Spleen (tissue), 11 donors: ENCODE measurements around the gene ZNF784. TPM values are rescaled to one million over a fixed set of nuclear protein-coding genes. Genes with fewer than 3 reads are reported as not detected.

Experiments
- DNase-seq: peaks from one replicate; pipeline ENCODE4 v3.0.0-alpha.2; 2020
- H3K27ac ChIP-seq, 8 donors: fragments of 200-600 bp; sonication (generic) in 7 of 8; 1 replicate in 4 of 8; 2 replicates in 4 of 8; pipeline versions ENCODE4 v1.5.0 to v1.8.0; 2016 to 2021; ENCODE audit warnings: inconsistent platforms in 4 of 8, mild to moderate bottlenecking in 4 of 8, moderate library complexity in 1 of 8
- H3K27me3 ChIP-seq, 7 donors: fragments of 200-600 bp; sonication (generic) in 6 of 7; replicated peaks in 1 of 7; 1 replicate in 4 of 7; 2 replicates in 3 of 7; pipeline versions ENCODE4 v1.5.0 to v1.8.0; 2016 to 2021; ENCODE audit warnings: inconsistent platforms in 3 of 7, mild to moderate bottlenecking in 1 of 7
- H3K36me3 ChIP-seq, 6 donors: fragments of 200-600 bp; sonication (generic) in 5 of 6; 1 replicate in 4 of 6; 2 replicates in 2 of 6; pipeline versions ENCODE4 v1.5.0 to v1.8.0; 2016 to 2021; ENCODE audit warnings: inconsistent platforms in 2 of 6
- H3K4me1 ChIP-seq, 6 donors: fragments of 200-600 bp; sonication (generic) in 5 of 6; 1 replicate in 3 of 6; 2 replicates in 3 of 6; pipeline versions ENCODE4 v1.5.0 to v1.8.0; 2016 to 2021; ENCODE audit warnings: inconsistent platforms in 3 of 6
- H3K4me3 ChIP-seq, 8 donors: fragments of 200-600 bp; sonication (generic) in 7 of 8; 1 replicate in 4 of 8; 2 replicates in 4 of 8; pipeline versions ENCODE4 v1.5.0 to v1.8.0; 2016 to 2021; ENCODE audit warnings: inconsistent platforms in 4 of 8, mild to moderate bottlenecking in 4 of 8, moderate library complexity in 2 of 8
- H3K9me3 ChIP-seq, 8 donors: fragments of 200-600 bp; sonication (generic) in 7 of 8; 1 replicate in 4 of 8; 2 replicates in 4 of 8; pipeline versions ENCODE4 v1.5.0 to v1.8.0; 2016 to 2021; ENCODE audit warnings: inconsistent platforms in 4 of 8
- CTCF ChIP-seq, 11 experiments: fragments of 200-600 bp in 7 of 11; fragments of 450-650 bp in 4 of 11; sonication (generic) in 4 of 11; IDR thresholded peaks in 8 of 11; conservative IDR thresholded peaks in 3 of 11; 1 replicate in 7 of 11; 2 replicates in 4 of 11; pipeline versions ENCODE4 v1.4.0 to v1.8.0; 2016 to 2021; ENCODE audit warnings: antibody characterized with exemption in 11 of 11, inconsistent platforms in 4 of 11, mild to moderate bottlenecking in 1 of 11
- POLR2A ChIP-seq, 3 donors: fragments of 450-650 bp; IDR thresholded peaks; one replicate each; pipeline ENCODE4 v1.5.1; 2017; ENCODE audit warnings: antibody characterized with exemption in 3 of 3, mild to moderate bottlenecking in 1 of 3
- POLR2AphosphoS5 ChIP-seq, 3 donors: sonication (generic); formaldehyde crosslinking; IDR thresholded peaks; one replicate each; pipeline ENCODE4 v1.5.1; 2017; ENCODE audit warnings: antibody characterized with exemption in 3 of 3
- WGBS, 5 donors: extraction: QIAGEN DNeasy Blood & Tissue Kit in 3 of 5; methylation state at CpG; one replicate each; pipeline versions ENCODE4 v1.1.5 to v1.1.7; 2013 to 2018; 5-methylcytosine and 5-hydroxymethylcytosine counted together
- intact Hi-C: fragments of 100-400 bp; cut with DNase I; formaldehyde crosslinking; loops from one replicate; pipeline ENCODE4 v1.15.0; 2023; ENCODE audit warnings: low total_unique reads
- polyA plus RNA-seq, 3 donors: library from polyadenylated mRNA; stranded (reverse); fragments of 200-250 nt; gene quantifications; one replicate each; pipeline ENCODE4 v1.2.1, GENCODE V29; 2013
- total RNA-seq, 7 donors: library from RNA; depleted of rRNA in 3 of 7; stranded (reverse); fragments of >200 nt in 3 of 7; fragmentation: NEBNext Ultra II Directional in 4 of 7; extraction: Animal tissue kit (Norgen Biotek cat#: 25700) in 4 of 7; gene quantifications; one replicate each; pipeline versions ENCODE4 v1.1.0 to v1.2.1, GENCODE V29; 2016 to 2021
- donor health status: healthy with polysubstance abuse.
- donor health status: DM: no; HTN: no; CAD: no; lungs with moderate emphysema.
- donor health status: DM: no; HTN: no; CAD: no.
- donor health status: Bipolar disorder and iron deficiency.
- donor health status: healthy.
- donor health status: DM: no; HTN: no; CAD: no.
- donor health status: DM: yes; HTN: yes; CAD: no.

The ZNF784 gene
- total and polyA plus RNA-seq, 10 donors: 3.3 to 10.0 (median 6.7) TPM

- peaks cover 33 to 100% (median 86%) of the 10 kb centered on the region in 6 donors for H3K4me1 ChIP-seq
- TF ChIP-seq POLR2A (IDR thresholded peaks at IDR 0.05) (peak in 1 of 3 donors; percentile 36), CTCF (IDR thresholded peaks at IDR 0.05 in 8 of 11, conservative IDR thresholded peaks at IDR 0.05 in 3 of 11) (peak in 1 of 11 experiments; percentile 10), POLR2AphosphoS5 (IDR thresholded peaks at IDR 0.05) (peak; percentile 82 to 87 (median 85))
- H3K27ac ChIP-seq: peak within 1 kb of the TSS; percentile 88 to 94 (median 92)
- peak; percentile 94 for DNase-seq
- H3K4me3 ChIP-seq: peak within 1 kb of the TSS; percentile 61 to 96 (median 78)
- H3K27me3 ChIP-seq: peaks cover 0 to 16% (median 0%) of the 10 kb centered on the region in 7 donors
- H3K9me3 ChIP-seq: no peaks in the 10 kb centered on the region
- H3K36me3 ChIP-seq: peaks cover 0 to 23% (median 15%) of the 10 kb centered on the region in 6 donors
- 0 to 3% (median 2%) methylated on average over 25 to 56 of the region's 56 CpGs for WGBS, 5 donors
- intact Hi-C loops: no loop called here
Measured at GRCh38 chr19:55643003-55643886, 18.9 kb upstream of the ZNF784 start, which contains the start of gene ZNF581. Gene ZNF581, plus strand, starts transcription at chr19:55643649. Its CDS starts 923 bp downstream, at chr19:55644572.

- TF ChIP-seq CTCF (IDR thresholded peaks at IDR 0.05 in 8 of 11, conservative IDR thresholded peaks at IDR 0.05 in 3 of 11) (no peak), POLR2A (IDR thresholded peaks at IDR 0.05) (no peak), POLR2AphosphoS5 (IDR thresholded peaks at IDR 0.05) (peak; percentile 51 to 80 (median 77))
- Histone ChIP-seq H3K4me1 (peaks cover 34 to 100% (median 86%) of the 10 kb centered on the region in 6 donors), H3K9me3 (no peaks in the 10 kb centered on the region), H3K36me3 (peaks cover 0 to 28% (median 17%) of the 10 kb centered on the region in 6 donors), H3K27ac (peak overlapping the region; percentile 88 to 94 (median 92)), H3K27me3 (peaks cover 0 to 13% (median 0%) of the 10 kb centered on the region in 7 donors), H3K4me3 (peak overlapping the region; percentile 61 to 96 (median 78))
- 0 to 4% (median 2%) methylated on average over 10 to 65 of the region's 65 CpGs for WGBS, 5 donors
- peak; percentile 88 for DNase-seq
- intact Hi-C loops: no loop called here
Measured at GRCh38 chr19:55642153-55643002, 18.0 kb upstream of the ZNF784 start.

GRCh38 chr19:55641426-55642152 lies 17.2 kb upstream of the ZNF784 start:
- no peak for TF ChIP-seq CTCF (IDR thresholded peaks at IDR 0.05 in 8 of 11, conservative IDR thresholded peaks at IDR 0.05 in 3 of 11)
- TF ChIP-seq POLR2A (IDR thresholded peaks at IDR 0.05): peak in 1 of 3 donors; percentile 20
- peak in 1 of 3 donors; percentile 2 for TF ChIP-seq POLR2AphosphoS5 (IDR thresholded peaks at IDR 0.05)
- Histone ChIP-seq H3K27ac (peak overlapping the region; percentile 88 to 94 (median 92)), H3K27me3 (peaks cover 0 to 13% (median 0%) of the 10 kb centered on the region in 7 donors), H3K4me3 (peak overlapping the region; percentile 61 to 96 (median 78)), H3K9me3 (no peaks in the 10 kb centered on the region), H3K4me1 (peaks cover 31 to 100% (median 86%) of the 10 kb centered on the region in 6 donors), H3K36me3 (peaks cover 0 to 28% (median 17%) of the 10 kb centered on the region in 6 donors)
- DNase-seq: no peak
- 0 to 2% (median 1%) methylated on average over 25 of the region's 25 CpGs for WGBS, 5 donors
- intact Hi-C loops: no loop called here
